Measurements from ENCODE around the gene IQGAP3.

The IQGAP3 gene

DNA sequence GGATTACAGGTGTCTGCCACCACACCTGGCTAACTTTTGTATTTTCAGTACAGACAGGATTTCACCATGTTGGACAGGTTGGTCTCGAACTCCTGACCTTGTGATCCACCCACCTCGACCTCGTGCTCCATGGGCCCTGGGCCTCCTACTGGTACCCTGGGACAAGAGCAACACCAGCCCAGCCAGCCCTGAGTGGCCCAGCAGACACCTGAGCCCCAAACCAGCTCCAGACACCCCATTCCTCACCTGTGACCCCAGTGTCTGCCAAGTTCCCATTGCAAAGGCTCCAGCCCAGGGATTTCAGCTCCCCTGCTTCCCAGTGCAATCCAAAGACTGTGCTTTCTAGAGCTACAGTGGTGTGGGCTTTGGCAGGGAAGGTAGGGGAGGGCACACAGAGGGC lies 86.4 kb downstream of the IQGAP3 start:
- TF ChIP-seq, protein P1, sequence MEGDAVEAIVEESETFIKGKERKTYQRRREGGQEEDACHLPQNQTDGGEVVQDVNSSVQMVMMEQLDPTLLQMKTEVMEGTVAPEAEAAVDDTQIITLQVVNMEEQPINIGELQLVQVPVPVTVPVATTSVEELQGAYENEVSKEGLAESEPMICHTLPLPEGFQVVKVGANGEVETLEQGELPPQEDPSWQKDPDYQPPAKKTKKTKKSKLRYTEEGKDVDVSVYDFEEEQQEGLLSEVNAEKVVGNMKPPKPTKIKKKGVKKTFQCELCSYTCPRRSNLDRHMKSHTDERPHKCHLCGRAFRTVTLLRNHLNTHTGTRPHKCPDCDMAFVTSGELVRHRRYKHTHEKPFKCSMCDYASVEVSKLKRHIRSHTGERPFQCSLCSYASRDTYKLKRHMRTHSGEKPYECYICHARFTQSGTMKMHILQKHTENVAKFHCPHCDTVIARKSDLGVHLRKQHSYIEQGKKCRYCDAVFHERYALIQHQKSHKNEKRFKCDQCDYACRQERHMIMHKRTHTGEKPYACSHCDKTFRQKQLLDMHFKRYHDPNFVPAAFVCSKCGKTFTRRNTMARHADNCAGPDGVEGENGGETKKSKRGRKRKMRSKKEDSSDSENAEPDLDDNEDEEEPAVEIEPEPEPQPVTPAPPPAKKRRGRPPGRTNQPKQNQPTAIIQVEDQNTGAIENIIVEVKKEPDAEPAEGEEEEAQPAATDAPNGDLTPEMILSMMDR (IDR thresholded peaks at IDR 0.05; ENCODE audit: low read depth, low read length) = no peak
- no peak for DNase-seq (ENCODE audit: extremely low read depth, low read depth)

DNA sequence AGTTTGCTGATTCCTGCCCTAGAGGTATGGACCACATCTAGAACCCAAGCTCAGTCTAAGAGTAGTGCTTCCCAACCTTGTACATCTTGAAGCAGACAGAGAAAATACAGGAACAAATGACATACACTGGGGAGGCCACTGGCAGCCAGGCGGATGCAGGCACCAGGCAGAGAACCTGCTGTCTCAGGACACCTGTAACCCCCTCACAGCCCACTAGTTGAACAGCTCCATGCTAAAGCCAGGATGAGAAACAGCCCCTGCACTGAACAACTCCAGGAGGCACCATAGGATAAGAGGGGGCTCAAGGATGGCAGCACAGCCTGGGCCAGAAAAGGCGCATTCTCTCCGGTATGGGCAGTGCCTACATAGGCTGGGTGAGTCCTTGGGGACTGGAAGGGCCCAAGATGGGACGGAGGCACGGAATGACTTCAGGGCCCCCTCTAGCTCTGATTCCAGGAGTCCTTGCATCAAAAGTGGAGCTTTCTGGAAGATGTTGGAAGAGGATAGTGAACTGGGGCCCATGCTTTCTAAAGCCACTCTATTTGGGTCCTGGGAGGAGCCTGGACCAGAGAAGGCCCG lies 87.8 kb downstream of the IQGAP3 start:
- DNase-seq (ENCODE audit: extremely low read depth, low read depth) = no peak
- TF ChIP-seq, protein P1 (IDR thresholded peaks at IDR 0.05; ENCODE audit: low read depth, low read length) = no peak

DNA sequence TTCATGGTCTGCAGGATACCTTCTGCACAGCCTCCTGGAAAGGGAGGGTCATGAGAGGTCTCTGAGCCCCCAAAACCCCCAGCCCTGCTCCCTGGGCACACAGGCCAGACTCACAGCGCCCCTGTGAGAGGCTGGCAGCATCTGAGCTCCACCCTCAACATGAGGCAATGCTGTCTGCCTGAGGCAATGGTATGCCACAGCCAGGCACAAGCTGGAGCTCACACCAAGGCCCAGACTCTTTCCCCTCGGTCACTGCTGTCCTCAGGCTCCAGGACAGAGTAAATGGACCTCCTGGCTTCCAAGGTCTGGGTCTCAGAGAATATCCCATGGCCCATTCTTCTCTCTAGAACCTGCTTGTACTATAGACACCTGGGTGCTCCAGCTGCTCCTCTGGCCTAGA lies 89.0 kb downstream of the IQGAP3 start:
- no peak for DNase-seq (ENCODE audit: extremely low read depth, low read depth)
- TF ChIP-seq, protein P1 (IDR thresholded peaks at IDR 0.05; ENCODE audit: low read depth, low read length) = no peak

DNA sequence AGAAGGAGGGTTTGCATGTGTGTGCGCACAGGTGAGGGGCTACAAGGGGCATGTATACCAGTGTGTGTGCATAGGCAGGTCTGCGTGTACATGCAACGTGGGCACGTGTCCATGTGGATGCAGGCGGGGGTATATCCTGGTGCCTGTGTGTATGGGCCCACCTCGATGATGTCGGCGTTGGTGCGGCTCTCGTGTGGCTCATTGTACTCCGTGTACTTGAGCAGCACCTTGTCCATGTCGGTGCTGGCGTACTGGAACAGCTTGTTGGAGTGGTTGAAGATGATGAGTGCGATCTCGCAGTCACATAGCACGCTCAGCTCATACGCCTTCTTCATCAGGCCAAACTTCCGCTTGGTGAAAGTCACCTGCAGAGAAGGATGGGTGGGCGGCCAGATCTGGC lies 90.1 kb downstream of the IQGAP3 start:
- TF ChIP-seq, protein P1 (IDR thresholded peaks at IDR 0.05; ENCODE audit: low read depth, low read length) = no peak
- DNase-seq (ENCODE audit: extremely low read depth, low read depth) = no peak

DNA sequence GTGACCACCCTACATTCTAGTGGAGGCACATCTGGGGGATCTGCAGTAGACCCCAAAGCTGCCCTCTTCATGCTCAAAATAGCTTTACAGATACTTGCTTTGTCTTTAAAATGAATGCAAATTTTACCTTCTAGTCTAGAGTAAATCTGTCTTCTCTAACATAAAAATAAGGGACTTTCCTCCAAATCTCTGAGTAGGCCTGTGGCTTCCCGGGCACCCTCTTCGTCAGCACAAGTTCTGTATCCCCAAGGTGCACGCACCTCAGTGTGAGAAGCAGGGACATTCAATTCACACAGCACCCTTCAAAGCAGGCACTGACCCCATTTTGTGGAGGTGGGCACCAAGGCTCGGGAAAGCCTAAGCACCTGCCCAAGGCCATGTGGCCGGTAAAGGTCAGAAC lies 90.8 kb downstream of the IQGAP3 start:
- no peak for DNase-seq (ENCODE audit: extremely low read depth, low read depth)
- TF ChIP-seq, protein P1 (IDR thresholded peaks at IDR 0.05; ENCODE audit: low read depth, low read length) = no peak

DNA sequence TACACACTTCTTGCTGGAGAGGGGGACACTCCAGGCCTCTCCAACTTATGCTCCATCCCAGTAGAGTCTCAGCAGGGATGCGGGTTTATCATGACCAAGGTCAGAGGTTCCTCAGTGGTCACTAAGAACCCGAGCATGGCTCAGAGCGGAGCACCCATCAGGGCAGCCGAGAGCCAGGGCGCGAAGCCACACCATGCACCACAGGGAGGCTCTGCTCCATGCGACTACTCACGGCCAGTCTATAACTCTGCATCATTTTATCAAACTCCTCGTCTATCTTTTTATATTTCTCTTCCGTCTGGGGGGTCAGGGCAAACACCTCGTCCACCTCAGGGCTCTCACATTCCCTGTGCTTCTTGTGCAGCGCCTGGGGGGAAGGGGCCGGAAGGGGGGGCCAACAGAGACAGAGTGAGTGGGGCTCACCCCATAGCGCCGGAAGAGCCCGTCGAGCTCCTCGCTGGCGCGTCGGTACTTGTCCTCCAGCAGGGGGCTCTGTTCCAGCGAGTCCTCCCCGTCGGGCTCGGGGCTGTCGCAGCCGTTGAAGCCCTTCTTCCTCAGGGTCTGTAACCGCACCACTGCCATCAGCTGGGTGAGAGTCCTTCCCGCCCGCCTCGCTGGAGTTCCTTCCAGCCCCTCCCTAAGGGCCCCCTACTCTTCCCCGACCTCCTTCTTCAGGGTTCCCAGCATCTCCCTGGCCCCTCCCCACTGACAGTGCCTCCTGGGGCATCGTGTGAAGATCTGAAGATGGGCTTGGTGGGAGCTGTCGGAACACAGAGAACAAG lies 91.8 kb downstream of the IQGAP3 start:
- TF ChIP-seq, protein P1 (IDR thresholded peaks at IDR 0.05; ENCODE audit: low read depth, low read length) = peak; percentile 56
- no peak for DNase-seq (ENCODE audit: extremely low read depth, low read depth)

DNA sequence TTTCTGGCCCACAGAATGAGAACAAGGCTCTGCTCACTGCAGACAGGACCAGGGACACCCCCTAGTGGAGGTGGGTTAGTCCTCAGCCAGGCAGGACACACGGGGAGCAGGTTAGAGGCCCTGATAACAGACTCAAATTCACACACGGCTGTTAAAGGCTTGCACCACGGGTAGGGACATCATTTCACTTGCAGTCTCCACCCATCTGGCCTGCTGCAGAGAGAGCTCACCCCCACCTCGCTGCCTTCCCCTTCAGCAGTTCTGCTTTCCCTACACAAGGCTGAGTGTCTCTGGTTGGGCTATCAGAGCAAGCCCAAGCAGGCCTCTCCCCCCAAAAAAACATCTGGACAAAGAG lies 92.4 kb downstream of the IQGAP3 start:
- TF ChIP-seq, protein P1 (IDR thresholded peaks at IDR 0.05; ENCODE audit: low read depth, low read length) = peak; percentile 2; the same call in 1 of the 2 replicates
- DNase-seq (ENCODE audit: extremely low read depth, low read depth) = no peak

Measured in AG09319 (cell line).